ENCODE data around the gene CMSS1.

Gene CMSS1

DNA sequence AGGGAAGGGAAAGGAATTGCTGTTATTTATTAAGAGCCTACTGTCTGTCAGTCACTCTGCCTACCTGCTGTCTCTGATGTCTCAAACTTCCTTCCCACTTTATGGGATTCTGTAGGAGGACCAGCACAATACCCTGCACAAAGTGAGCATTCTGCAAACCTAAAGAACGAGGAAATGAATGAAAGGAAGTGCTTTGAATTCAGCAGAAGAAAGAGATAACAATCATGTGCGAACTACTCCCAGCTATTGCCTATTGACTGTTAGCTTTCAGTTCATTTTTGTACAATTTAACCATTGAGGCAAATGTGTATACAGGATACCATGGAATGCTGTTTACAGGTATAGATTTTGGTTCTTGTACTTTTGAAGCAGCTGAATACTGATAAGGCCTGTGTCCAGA is 66.8 kb downstream of the CMSS1 start:
- Mint-ChIP-seq H3K4me1 (peaks cover 4% of the 10 kb centered on the region), H3K27me3 (ENCODE audit: low read depth) (no peaks in the 10 kb centered on the region), H3K36me3 (ENCODE audit: low read depth) (no peaks in the 10 kb centered on the region), H3K4me3 (no peak overlapping the region), H3K9me3 (no peaks in the 10 kb centered on the region), H3K27ac (peak overlapping the region in 1 of 3 experiments; percentile 16)
- TF ChIP-seq, protein P1, sequence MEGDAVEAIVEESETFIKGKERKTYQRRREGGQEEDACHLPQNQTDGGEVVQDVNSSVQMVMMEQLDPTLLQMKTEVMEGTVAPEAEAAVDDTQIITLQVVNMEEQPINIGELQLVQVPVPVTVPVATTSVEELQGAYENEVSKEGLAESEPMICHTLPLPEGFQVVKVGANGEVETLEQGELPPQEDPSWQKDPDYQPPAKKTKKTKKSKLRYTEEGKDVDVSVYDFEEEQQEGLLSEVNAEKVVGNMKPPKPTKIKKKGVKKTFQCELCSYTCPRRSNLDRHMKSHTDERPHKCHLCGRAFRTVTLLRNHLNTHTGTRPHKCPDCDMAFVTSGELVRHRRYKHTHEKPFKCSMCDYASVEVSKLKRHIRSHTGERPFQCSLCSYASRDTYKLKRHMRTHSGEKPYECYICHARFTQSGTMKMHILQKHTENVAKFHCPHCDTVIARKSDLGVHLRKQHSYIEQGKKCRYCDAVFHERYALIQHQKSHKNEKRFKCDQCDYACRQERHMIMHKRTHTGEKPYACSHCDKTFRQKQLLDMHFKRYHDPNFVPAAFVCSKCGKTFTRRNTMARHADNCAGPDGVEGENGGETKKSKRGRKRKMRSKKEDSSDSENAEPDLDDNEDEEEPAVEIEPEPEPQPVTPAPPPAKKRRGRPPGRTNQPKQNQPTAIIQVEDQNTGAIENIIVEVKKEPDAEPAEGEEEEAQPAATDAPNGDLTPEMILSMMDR (IDR thresholded peaks at IDR 0.05; ENCODE audit: unreplicated experiment in 3 of 3) = no peak

DNA sequence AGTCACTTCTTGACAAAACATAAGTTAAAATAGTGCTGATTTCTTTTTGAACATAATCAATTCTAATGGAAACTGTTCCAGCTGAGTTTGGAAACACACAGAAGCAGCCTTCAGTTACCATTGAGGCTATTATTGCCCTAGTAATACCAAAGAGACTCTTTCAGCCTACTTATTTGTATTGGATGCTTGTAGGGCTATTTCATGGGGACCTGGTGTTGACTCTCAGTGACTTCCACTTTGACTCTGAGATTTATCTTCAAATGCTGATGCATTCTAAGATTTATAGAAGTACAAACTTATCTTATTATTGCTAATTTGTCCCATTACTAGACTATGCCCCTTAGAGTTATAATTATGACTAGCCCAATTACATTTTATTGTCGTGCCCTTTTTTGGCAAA is 67.4 kb downstream of the CMSS1 start:
- H3K4me3 Mint-ChIP-seq = no peak overlapping the region
- no peak overlapping the region for H3K27ac Mint-ChIP-seq
- H3K4me1 Mint-ChIP-seq = peaks cover 4% of the 10 kb centered on the region
- TF ChIP-seq, protein P1 (IDR thresholded peaks at IDR 0.05; ENCODE audit: unreplicated experiment in 3 of 3) = no peak
- no peaks in the 10 kb centered on the region for H3K36me3 Mint-ChIP-seq (ENCODE audit: low read depth)
- peaks cover 3% of the 10 kb centered on the region for H3K9me3 Mint-ChIP-seq
- no peaks in the 10 kb centered on the region for H3K27me3 Mint-ChIP-seq (ENCODE audit: low read depth)

DNA sequence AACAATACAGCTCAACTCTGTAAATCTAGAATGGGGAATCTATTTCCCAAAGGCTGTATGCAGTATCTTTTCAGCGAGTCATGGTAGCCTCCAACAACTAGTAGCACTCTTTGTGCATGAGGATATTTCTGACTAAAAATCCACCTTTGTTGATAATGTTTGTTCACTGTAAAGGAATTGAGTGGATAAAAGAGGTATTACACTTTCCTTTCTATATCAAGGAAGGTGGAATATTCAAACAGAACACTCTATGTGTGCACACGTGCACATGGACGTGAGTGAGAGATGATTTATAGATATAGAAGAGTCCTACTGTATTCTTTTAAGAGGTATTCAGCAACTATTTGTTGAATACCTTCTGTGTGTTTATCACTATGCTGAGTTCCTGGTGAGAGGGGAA is 68.2 kb downstream of the CMSS1 start:
- TF ChIP-seq, protein P1 (IDR thresholded peaks at IDR 0.05; ENCODE audit: unreplicated experiment in 3 of 3) = no peak
- peaks cover 4% of the 10 kb centered on the region for H3K9me3 Mint-ChIP-seq

DNA sequence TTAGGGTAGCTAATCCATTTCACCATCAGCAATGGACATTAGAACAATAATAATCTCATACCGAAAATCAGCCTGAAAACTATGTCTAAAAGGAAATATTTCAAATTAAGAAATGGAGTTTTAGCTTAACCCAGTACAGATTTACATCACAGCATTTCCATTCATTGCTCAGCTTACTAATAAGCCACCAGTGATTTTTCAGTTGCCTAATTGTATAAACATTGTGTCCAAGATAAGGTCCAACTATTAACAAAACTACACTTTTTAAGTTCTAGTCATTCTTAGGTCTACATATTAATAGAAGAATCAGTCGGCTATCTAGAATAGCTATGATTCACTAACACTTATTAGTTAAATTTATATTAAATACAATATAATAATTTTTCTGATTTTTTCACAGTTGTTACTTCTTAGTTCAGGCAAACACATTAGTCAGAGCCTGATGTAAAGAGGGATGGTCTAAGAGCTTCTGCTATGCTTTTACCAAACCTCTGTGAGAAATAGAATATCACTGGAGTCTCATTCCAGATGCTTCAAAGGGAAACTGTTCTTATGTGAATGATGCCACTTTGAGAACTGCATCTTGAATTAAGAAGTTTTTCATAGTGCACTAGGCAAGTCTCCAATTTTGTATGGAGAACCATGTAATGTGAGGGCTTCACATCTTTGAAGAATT is 74.1 kb downstream of the CMSS1 start:
- Mint-ChIP-seq H3K4me3 (no peak overlapping the region), H3K27ac (no peak overlapping the region), H3K4me1 (peaks cover 10% of the 10 kb centered on the region), H3K27me3 (ENCODE audit: low read depth) (no peaks in the 10 kb centered on the region), H3K9me3 (peaks cover 4% of the 10 kb centered on the region), H3K36me3 (ENCODE audit: low read depth) (peaks cover 3% of the 10 kb centered on the region)
- TF ChIP-seq, protein P1 (IDR thresholded peaks at IDR 0.05; ENCODE audit: unreplicated experiment in 3 of 3) = no peak

More for the DNA sequence above, 68.2 kb downstream of the CMSS1 start:
- Mint-ChIP-seq H3K27me3 (ENCODE audit: low read depth) (no peaks in the 10 kb centered on the region), H3K4me1 (peaks cover 4% of the 10 kb centered on the region), H3K4me3 (no peak overlapping the region), H3K36me3 (ENCODE audit: low read depth) (peaks cover 3% of the 10 kb centered on the region), H3K27ac (peak overlapping the region in 1 of 3 experiments; percentile 2)

GRCh38 chr3:99892332-99892731 is 74.7 kb downstream of the CMSS1 start:
- TF ChIP-seq, protein P1 (IDR thresholded peaks at IDR 0.05; ENCODE audit: unreplicated experiment in 3 of 3) = no peak
- H3K9me3 Mint-ChIP-seq = peaks cover 4% of the 10 kb centered on the region
- H3K36me3 Mint-ChIP-seq (ENCODE audit: low read depth) = peaks cover 3% of the 10 kb centered on the region
- H3K27ac Mint-ChIP-seq = no peak overlapping the region
- no peak overlapping the region for H3K4me3 Mint-ChIP-seq
- no peaks in the 10 kb centered on the region for H3K27me3 Mint-ChIP-seq (ENCODE audit: low read depth)
- H3K4me1 Mint-ChIP-seq = peaks cover 10% of the 10 kb centered on the region

- Mint-ChIP-seq H3K4me3 (no peak overlapping the region), H3K4me1 (peaks cover 10% of the 10 kb centered on the region)
- TF ChIP-seq, protein P1 (IDR thresholded peaks at IDR 0.05; ENCODE audit: unreplicated experiment in 3 of 3) = no peak
Observed at GRCh38 chr3:99895131-99895696, 77.6 kb downstream of the CMSS1 start.

More at GRCh38 chr3:99895131-99895696, 77.6 kb downstream of the CMSS1 start:
- H3K9me3 Mint-ChIP-seq = peaks cover under 1% of the 10 kb centered on the region
- H3K27me3 Mint-ChIP-seq (ENCODE audit: low read depth) = no peaks in the 10 kb centered on the region
- peaks cover 3% of the 10 kb centered on the region for H3K36me3 Mint-ChIP-seq (ENCODE audit: low read depth)
- no peak overlapping the region for H3K27ac Mint-ChIP-seq

Measured in nephron (organoid).